ENCODE data around the gene SACM1L.
"Not testable (repeated sequence)": the region's sequence is repeated elsewhere in the genome, so short reads cannot be mapped to it uniquely, and the experiment has no call there.

SACM1L gene

GRCh38 chr3:45667569-45667934 is 21.6 kb upstream of the SACM1L start:
- no peak for DNase-seq (ENCODE audit: low spot score)

- no peak for DNase-seq (ENCODE audit: low spot score)
Measured at GRCh38 chr3:45670436-45670835, 18.8 kb upstream of the SACM1L start.

GRCh38 chr3:45670991-45671390 is 18.2 kb upstream of the SACM1L start:
- DNase-seq (ENCODE audit: low spot score): no peak

- no peak for DNase-seq (ENCODE audit: low spot score)
Measured at GRCh38 chr3:45673273-45673672, 15.9 kb upstream of the SACM1L start.

GRCh38 chr3:45676325-45677032 is 12.7 kb upstream of the SACM1L start:
- DNase-seq (ENCODE audit: low spot score): no peak

- DNase-seq (ENCODE audit: low spot score): no peak
Measured at GRCh38 chr3:45677033-45677446, 12.2 kb upstream of the SACM1L start.

- DNase-seq (ENCODE audit: low spot score): no peak
Measured at GRCh38 chr3:45677841-45678240, 11.4 kb upstream of the SACM1L start.

GRCh38 chr3:45679805-45680204 is 9.4 kb upstream of the SACM1L start:
- no peak for DNase-seq (ENCODE audit: low spot score)

GRCh38 chr3:45681221-45681620 is 8.0 kb upstream of the SACM1L start:
- DNase-seq (ENCODE audit: low spot score): no peak

- DNase-seq (ENCODE audit: low spot score): no peak
Measured at GRCh38 chr3:45681846-45682245, 7.3 kb upstream of the SACM1L start.

- no peak for DNase-seq (ENCODE audit: low spot score)
Measured at GRCh38 chr3:45682311-45682710, 6.9 kb upstream of the SACM1L start.

GRCh38 chr3:45682786-45683185 is 6.4 kb upstream of the SACM1L start:
- no peak for DNase-seq (ENCODE audit: low spot score)

GRCh38 chr3:45683417-45684326 is 5.5 kb upstream of the SACM1L start:
- no peak for DNase-seq (ENCODE audit: low spot score)

GRCh38 chr3:45684327-45684892 is 4.8 kb upstream of the SACM1L start:
- no peak for DNase-seq (ENCODE audit: low spot score)

- not testable (repeated sequence) for DNase-seq (ENCODE audit: low spot score)
Measured at GRCh38 chr3:45685722-45686121, 3.5 kb upstream of the SACM1L start.

- DNase-seq (ENCODE audit: low spot score): no peak
Measured at GRCh38 chr3:45686850-45687249, 2.3 kb upstream of the SACM1L start.

- no peak for DNase-seq (ENCODE audit: low spot score)
Measured at GRCh38 chr3:45687828-45688193, 1.4 kb upstream of the SACM1L start.

GRCh38 chr3:45688194-45688881 is 858 bp upstream of the SACM1L start:
- DNase-seq (ENCODE audit: low spot score): no peak

GRCh38 chr3:45689787-45690145 is 570 bp downstream of the SACM1L start:
- no peak for DNase-seq (ENCODE audit: low spot score)

GRCh38 chr3:45690336-45691035 is 1.3 kb downstream of the SACM1L start:
- no peak for DNase-seq (ENCODE audit: low spot score)

GRCh38 chr3:45691842-45692241 is 2.6 kb downstream of the SACM1L start:
- DNase-seq (ENCODE audit: low spot score): no peak

- DNase-seq (ENCODE audit: low spot score): no peak
Measured at GRCh38 chr3:45692866-45693265, 3.7 kb downstream of the SACM1L start.
